Neural crest cell (in vitro differentiated cells): Measurements from ENCODE around the gene DCXR. TPM values are rescaled to one million over a fixed set of nuclear protein-coding genes. Genes with fewer than 3 reads are reported as not detected.

Experiments used
- DNase-seq: peaks from one replicate; pipeline ENCODE4 v3.0.0; 2021; ENCODE audit warnings: low read depth, mixed read lengths, low spot score
- H3K27ac Mint-ChIP-seq: one replicate; pipeline ENCODE4 v1.8.0; 2021; ENCODE audit warnings: mild to moderate bottlenecking, mixed read lengths; ENCODE audit not compliant: unreplicated experiment
- H3K27me3 Mint-ChIP-seq: 2 replicates; pipeline ENCODE4 v1.8.0; 2021; ENCODE audit warnings: low read depth, mild to moderate bottlenecking, mixed read lengths
- H3K36me3 Mint-ChIP-seq: 2 replicates; pipeline ENCODE4 v1.8.0; 2021; ENCODE audit warnings: low read depth, mild to moderate bottlenecking, mixed read lengths
- H3K4me1 Mint-ChIP-seq: 2 replicates; pipeline ENCODE4 v1.8.0; 2021; ENCODE audit warnings: mixed read lengths
- H3K4me3 Mint-ChIP-seq: one replicate; pipeline ENCODE4 v1.8.0; 2021; ENCODE audit warnings: mild to moderate bottlenecking, mixed read lengths
- H3K9me3 Mint-ChIP-seq: 2 replicates; pipeline ENCODE4 v1.8.0; 2021; ENCODE audit warnings: mixed read lengths
- total RNA-seq: library from RNA; stranded (reverse); gene quantifications from 2 replicates; pipeline ENCODE4 v1.2.1, GENCODE V29; 2021
- TF ChIP-seq, protein P1 (sequence below): fragments of 200-600 bp; sonication (generic); conservative IDR thresholded peaks from 2 replicates; pipeline ENCODE4 v1.5.0; 2021; ENCODE audit warnings: antibody characterized with exemption, mild to moderate bottlenecking

DCXR gene
- total RNA-seq, 1 donor from 2014 or later, result 198 TPM

DNA sequence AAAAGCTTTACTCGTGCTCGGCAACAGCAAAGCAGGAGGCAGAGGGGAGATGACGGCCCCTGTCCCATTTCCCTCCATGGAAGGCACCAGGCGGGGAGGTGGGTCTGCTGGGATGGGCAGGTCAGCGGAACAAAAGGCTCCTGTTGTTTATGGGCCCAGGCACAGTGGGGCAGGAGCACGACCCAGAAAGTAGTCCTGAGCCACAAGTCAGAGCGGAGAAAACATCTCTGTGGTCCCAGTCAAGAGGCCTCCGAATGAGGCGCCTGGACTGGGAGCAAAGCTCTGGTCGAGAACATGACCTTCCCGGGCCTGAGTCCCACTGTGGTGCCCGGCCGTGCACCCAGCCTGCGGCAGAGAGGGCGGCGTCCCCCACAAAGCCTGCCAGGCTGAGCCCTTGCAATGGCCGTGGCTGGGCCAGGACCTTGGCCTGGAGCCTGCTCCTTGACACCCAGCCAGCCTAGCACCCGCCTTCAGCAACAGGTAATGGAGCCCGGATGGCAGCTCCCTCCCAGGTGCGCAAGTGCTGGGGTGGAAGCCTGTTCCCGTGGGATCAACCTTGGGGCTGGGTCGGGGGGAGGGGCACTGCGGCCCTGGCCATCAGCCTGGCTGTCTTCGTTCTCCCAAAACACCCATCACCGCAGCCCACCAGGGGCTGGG lies 10.5 kb upstream of the DCXR start:
- peaks cover 5% of the 10 kb centered on the region for H3K36me3 Mint-ChIP-seq

DNA sequence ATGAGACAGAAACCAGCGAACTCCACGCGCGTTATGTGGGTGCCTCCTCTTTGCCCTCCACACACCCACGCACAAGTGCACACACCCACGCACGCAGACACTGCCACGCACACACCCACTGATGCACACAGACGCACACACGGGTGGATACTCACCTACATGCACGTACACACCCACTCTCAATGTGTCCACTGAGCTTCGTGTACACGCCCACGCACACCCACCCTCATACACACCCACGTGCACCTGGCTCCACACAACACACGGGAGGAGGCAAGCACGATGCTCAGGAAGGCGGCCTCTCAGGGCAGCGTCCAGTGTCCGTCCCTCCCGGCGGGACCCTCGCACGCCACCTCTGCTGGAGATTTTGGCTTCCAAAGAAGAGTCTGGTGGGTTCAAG lies 9.9 kb upstream of the DCXR start:
- TF ChIP-seq, protein P1, sequence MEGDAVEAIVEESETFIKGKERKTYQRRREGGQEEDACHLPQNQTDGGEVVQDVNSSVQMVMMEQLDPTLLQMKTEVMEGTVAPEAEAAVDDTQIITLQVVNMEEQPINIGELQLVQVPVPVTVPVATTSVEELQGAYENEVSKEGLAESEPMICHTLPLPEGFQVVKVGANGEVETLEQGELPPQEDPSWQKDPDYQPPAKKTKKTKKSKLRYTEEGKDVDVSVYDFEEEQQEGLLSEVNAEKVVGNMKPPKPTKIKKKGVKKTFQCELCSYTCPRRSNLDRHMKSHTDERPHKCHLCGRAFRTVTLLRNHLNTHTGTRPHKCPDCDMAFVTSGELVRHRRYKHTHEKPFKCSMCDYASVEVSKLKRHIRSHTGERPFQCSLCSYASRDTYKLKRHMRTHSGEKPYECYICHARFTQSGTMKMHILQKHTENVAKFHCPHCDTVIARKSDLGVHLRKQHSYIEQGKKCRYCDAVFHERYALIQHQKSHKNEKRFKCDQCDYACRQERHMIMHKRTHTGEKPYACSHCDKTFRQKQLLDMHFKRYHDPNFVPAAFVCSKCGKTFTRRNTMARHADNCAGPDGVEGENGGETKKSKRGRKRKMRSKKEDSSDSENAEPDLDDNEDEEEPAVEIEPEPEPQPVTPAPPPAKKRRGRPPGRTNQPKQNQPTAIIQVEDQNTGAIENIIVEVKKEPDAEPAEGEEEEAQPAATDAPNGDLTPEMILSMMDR, result no peak
- peak overlapping the region; percentile 12 for H3K27ac Mint-ChIP-seq
- peak overlapping the region; percentile 75 for H3K4me3 Mint-ChIP-seq
- H3K36me3 Mint-ChIP-seq, result peaks cover 5% of the 10 kb centered on the region
- no peaks in the 10 kb centered on the region for H3K9me3 Mint-ChIP-seq
- no peaks in the 10 kb centered on the region for H3K27me3 Mint-ChIP-seq
- H3K4me1 Mint-ChIP-seq, result no peaks in the 10 kb centered on the region
- DNase-seq, result no peak

More for the DNA sequence above, 10.5 kb upstream of the DCXR start:
- DNase-seq, result no peak
- TF ChIP-seq, protein P1, result no peak
- no peaks in the 10 kb centered on the region for H3K4me1 Mint-ChIP-seq
- H3K9me3 Mint-ChIP-seq, result no peaks in the 10 kb centered on the region
- H3K4me3 Mint-ChIP-seq, result peak overlapping the region; percentile 75
- no peaks in the 10 kb centered on the region for H3K27me3 Mint-ChIP-seq
- H3K27ac Mint-ChIP-seq, result no peak overlapping the region

DNA sequence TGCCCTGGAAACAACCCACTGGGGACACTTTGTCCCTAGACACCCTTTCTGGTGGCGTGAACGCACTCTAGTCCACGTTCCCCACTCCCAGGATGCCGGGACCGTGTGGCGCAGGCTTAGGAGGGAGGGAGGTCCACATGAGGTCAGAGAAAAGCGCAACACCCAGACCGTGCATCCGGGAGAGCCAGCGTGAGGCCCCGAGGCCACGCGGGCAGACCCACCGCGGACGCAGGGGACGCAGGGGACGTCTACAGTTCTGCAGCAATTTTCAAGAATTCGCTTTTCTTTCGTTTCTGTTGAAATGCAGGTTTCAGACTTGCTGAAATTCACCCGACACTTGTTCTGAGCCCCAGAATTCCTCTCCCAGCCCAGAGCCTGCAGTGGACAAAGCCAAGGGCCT lies 9.4 kb upstream of the DCXR start:
- TF ChIP-seq, protein P1, result no peak
- H3K4me3 Mint-ChIP-seq, result peak overlapping the region; percentile 75
- peaks cover 5% of the 10 kb centered on the region for H3K36me3 Mint-ChIP-seq
- no peak for DNase-seq
- no peaks in the 10 kb centered on the region for H3K9me3 Mint-ChIP-seq
- no peaks in the 10 kb centered on the region for H3K27me3 Mint-ChIP-seq
- H3K27ac Mint-ChIP-seq, result no peak overlapping the region
- H3K4me1 Mint-ChIP-seq, result no peaks in the 10 kb centered on the region

DNA sequence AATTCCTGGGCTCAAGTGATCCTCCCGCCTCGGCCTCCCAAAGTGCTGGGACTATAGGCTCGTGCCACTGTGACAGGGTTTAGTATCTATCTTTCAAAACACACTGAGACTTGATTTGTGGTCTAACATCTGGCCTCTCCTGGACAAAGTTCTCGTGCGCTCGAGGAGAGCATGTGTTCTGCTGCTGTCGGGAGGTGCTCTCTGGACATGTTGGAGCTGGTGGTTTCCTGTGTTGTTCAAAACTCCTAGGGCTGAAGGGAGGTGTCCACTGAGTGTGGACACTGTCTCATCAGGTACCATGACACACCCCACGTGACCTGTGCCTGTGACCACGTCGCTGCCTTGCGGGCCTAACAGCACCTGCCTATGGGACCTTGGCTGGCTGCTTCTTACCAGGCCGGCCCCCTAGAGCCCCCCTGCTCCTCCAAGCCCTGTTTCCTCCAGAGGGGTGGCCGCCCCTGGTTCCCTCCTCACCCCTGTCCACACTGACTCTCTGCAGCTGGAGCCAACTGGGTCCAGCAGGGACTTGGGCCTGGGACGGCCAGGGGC lies 8.5 kb upstream of the DCXR start:
- Mint-ChIP-seq H3K9me3 (no peaks in the 10 kb centered on the region), H3K27me3 (no peaks in the 10 kb centered on the region), H3K36me3 (peaks cover 5% of the 10 kb centered on the region), H3K4me1 (peaks cover 6% of the 10 kb centered on the region), H3K4me3 (peak overlapping the region; percentile 13), H3K27ac (no peak overlapping the region)
- TF ChIP-seq, protein P1, result no peak
- no peak for DNase-seq

DNA sequence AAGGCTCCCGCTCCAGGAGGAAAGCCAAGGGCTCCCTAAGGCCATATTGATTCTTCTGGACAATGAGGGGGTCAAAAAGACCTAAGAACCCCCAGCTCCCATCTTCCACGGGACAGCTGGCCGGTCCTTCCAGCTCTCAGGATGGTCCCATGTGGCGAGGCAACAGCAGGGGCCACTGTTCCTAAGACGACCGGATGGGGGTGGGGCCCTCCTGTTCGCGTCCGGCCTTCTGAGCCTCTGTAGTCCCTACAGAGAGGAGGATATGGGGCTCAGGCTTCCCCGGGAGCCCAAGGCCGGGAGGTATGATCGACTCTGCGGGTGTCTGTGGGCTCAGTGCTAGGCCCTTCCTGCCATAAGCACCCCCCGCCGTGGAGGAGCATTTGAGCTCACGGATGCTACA lies 6.0 kb upstream of the DCXR start:
- DNase-seq, result no peak
- Mint-ChIP-seq H3K27ac (no peak overlapping the region), H3K36me3 (peaks cover 5% of the 10 kb centered on the region), H3K4me3 (no peak overlapping the region), H3K27me3 (no peaks in the 10 kb centered on the region), H3K9me3 (no peaks in the 10 kb centered on the region), H3K4me1 (peaks cover 16% of the 10 kb centered on the region)
- TF ChIP-seq, protein P1, result no peak
